H1 (cell line): ENCODE results near the gene PPM1D. TPM values are rescaled to one million over a fixed set of nuclear protein-coding genes. Genes with fewer than 3 reads are reported as not detected.

ENCODE experiments used
- EP300 ChIP-seq, 2 experiments: IDR thresholded peaks; 1 replicate in 1 of 2; 2 replicates in 1 of 2; pipeline ENCODE4 v1.6.1; 2011 to 2012; ENCODE audit warnings: low read depth in 2 of 2, low read length in 2 of 2, mild to moderate bottlenecking in 2 of 2, borderline replicate concordance in 1 of 2, inconsistent platforms in 1 of 2, moderate library complexity in 1 of 2
- HDAC6 ChIP-seq: IDR thresholded peaks from one replicate; pipeline ENCODE4 v1.7.1; 2012; ENCODE audit warnings: low read depth, mild to moderate bottlenecking, inconsistent platforms, low read length, moderate library complexity
- SAP30 ChIP-seq: fragments of 300-600 bp; sonication (generic); IDR thresholded peaks from 2 replicates; pipeline ENCODE4 v1.7.1; 2012; ENCODE audit warnings: low read length, moderate library complexity, mild to moderate bottlenecking, inconsistent platforms; ENCODE audit not compliant: insufficient read depth, insufficient replicate concordance
- YY1 ChIP-seq: IDR thresholded peaks from 2 replicates; pipeline ENCODE4 v1.6.1; 2011; ENCODE audit warnings: low read depth, mild to moderate bottlenecking, low read length
- polyA plus RNA-seq, 7 experiments: library from polyadenylated mRNA; depleted of rRNA in 3 of 7; stranded (reverse) in 5 of 7; unstranded in 2 of 7; fragments of >200 nt in 5 of 7; fragments of 200-250 nt in 2 of 7; gene quantifications; 1 replicate in 5 of 7; 2 replicates in 1 of 7; 4 replicates in 1 of 7; pipeline versions ENCODE4 v1.2.1 to v1.2.3, GENCODE V29; 2011 to 2013; ENCODE audit warnings: missing spikeins in 2 of 7, mixed read lengths in 2 of 7
- total RNA-seq: library from RNA; stranded (reverse); fragmentation: NEBNext Ultra II Directional; extraction: Animal tissue kit (Norgen Biotek cat#: 25700); gene quantifications from 2 replicates; pipeline ENCODE4 v1.2.1, GENCODE V29; 2021

The PPM1D gene
- total and polyA plus RNA-seq, 2 of the 8 experiments (the other 6 are each of a cell fraction or from before 2014, with no cell fraction given) = 5.0 to 16.7 TPM

DNA sequence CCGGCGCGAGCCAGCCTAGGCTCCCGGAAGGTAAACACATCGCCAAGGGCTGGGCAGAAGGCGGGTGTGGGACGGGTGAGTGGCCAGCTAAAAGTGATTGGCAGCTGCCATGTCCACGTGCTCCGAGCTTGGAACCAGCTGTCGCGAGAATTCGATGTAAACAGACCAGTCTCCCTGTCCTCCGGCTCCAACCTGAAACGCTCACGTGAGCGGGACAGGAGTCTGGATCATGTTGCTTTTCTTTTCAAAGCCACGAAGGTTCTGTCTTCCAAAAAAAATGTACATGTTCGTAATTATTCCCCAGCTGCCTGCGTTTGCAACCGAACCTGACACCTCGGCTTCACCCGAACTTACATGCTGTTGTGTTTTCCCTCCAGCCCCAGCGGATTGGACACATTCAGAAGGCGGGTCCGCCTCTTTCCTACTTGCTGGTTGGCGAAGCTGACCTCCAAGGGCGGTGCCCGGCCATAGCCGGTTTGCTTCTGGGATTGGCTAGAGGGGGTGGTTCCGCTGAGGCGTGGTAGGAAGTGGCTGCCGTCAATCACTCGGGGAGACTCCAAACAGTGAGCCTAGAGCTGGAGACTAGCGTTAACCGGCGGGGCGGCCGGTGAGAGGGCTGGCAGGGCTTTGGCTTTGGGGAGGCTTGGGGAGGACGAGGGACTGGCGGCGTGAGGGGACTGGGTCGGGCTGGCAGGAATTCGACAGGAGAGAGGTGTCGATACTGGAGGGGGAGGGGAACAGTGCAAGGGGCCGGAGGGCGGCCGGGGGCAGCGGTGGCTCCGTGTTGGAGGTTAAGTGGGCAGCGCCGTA is 77.5 kb downstream of the PPM1D start, which contains the start of gene BCAS3 (continued):
- no peak for TF ChIP-seq YY1
- TF ChIP-seq SAP30 = peak; percentile 99
- no peak for TF ChIP-seq HDAC6
- no peak for TF ChIP-seq EP300 (IDR thresholded peaks at IDR 0.05; ENCODE audit: borderline replicate concordance in 1 of 2, low read depth in 2 of 2, low read length in 2 of 2)
